ENCODE results near the gene PREP. TPM values are rescaled to one million over a fixed set of nuclear protein-coding genes. Genes with fewer than 3 reads are reported as not detected.
"Not testable (repeated sequence)": the region's sequence is repeated elsewhere in the genome, so short reads cannot be mapped to it uniquely, and the experiment has no call there.

Gene PREP
- total RNA-seq, 2 donors from 2014 or later: 99.9 to 113 TPM

DNA sequence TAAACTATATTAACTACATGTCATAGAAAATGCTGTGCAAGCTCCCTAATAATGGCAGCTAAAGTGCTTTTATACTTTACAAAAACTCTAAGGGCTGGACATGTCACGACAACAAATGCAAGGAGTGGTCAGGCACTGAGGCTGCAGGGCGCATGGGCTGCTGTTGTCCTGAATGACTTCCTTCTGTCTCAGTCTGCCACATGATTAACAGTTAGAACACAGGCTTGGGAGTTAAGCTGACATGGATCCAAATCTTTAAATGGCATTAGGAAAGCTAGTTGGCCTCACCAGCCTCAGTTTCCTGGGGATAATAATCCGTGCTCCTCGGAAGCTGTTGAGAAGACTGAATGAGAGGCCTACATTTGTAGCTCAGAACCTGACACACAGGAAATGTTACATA lies 57.4 kb downstream of the PREP start:
- no peaks in the 10 kb centered on the region for H3K9me3 ChIP-seq
- DNase-seq: no peak
- H3K9ac ChIP-seq (ENCODE audit: low read depth in 2 of 2, low read length in 2 of 2): no peak overlapping the region
- H3K4me3 ChIP-seq: no peak overlapping the region
- H3K27ac ChIP-seq: no peak overlapping the region
- no peaks in the 10 kb centered on the region for H3K27me3 ChIP-seq
- H3K36me3 ChIP-seq: no peaks in the 10 kb centered on the region
- intact Hi-C loops (cut with DNase I): no loop called here
- TF ChIP-seq, protein P1, sequence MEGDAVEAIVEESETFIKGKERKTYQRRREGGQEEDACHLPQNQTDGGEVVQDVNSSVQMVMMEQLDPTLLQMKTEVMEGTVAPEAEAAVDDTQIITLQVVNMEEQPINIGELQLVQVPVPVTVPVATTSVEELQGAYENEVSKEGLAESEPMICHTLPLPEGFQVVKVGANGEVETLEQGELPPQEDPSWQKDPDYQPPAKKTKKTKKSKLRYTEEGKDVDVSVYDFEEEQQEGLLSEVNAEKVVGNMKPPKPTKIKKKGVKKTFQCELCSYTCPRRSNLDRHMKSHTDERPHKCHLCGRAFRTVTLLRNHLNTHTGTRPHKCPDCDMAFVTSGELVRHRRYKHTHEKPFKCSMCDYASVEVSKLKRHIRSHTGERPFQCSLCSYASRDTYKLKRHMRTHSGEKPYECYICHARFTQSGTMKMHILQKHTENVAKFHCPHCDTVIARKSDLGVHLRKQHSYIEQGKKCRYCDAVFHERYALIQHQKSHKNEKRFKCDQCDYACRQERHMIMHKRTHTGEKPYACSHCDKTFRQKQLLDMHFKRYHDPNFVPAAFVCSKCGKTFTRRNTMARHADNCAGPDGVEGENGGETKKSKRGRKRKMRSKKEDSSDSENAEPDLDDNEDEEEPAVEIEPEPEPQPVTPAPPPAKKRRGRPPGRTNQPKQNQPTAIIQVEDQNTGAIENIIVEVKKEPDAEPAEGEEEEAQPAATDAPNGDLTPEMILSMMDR (IDR thresholded peaks at IDR 0.05): no peak
- no peaks in the 10 kb centered on the region for H3K4me1 ChIP-seq

DNA sequence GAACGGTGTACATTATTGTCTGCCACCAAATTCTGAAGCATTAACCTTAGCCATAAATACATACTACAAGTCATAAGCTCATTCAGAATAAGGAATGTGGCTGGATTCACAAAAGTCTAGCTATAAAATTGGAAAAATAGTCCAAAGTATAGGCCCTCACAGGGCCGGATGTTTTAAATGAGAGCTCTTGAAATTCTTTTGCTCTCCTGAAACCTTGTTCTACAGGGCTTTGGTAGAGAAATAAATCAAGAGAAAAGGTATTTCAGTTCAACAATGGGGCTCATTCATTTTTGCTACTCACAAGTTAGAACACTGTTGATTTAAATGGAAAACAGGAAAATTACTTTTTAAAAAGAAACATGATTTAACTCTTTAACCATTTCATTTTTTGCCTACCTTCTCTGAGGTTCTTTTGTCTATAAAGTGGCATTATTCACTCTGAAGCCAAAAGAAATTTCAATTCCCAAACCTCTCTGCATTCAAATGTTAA lies 58.0 kb downstream of the PREP start:
- H3K27ac ChIP-seq: no peak overlapping the region

DNA sequence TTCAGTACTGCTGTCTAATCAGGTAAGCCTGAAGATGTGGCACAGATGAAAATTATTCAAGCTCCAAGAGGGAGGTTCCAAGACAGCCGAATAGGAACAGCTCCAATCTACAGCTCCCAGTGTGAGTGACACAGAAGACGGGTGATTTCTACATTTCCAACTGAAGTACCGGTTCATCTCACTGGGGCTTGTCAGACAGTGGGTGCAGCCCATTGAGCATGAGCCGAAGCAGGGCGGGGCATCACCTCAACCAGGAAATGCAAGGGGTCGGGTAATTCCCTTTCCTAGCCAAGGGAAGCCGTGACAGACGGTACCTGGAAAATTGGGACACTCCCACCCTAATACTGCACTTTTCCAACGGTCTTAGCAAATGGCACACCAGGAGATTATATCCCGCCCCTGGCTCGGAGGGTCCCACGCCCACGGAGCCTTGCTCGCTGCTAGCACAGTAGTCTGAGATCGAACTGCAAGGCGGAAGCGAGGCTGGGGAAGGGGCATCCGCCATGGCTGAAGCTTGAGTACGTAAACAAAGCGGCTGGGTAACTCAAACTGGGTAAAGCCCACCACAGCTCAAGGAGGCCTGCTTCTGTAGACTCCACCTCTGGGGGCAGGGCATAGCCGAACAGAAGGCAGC lies 64.4 kb downstream of the PREP start:
- intact Hi-C loops (cut with DNase I); H3K27ac ChIP-seq; H3K9ac ChIP-seq (ENCODE audit: low read depth in 2 of 2, low read length in 2 of 2); H3K36me3 ChIP-seq; H3K9me3 ChIP-seq; H3K27me3 ChIP-seq; H3K4me3 ChIP-seq; H3K4me1 ChIP-seq: not testable (repeated sequence)
- DNase-seq: peak; percentile 34

More for the DNA sequence above, 58.0 kb downstream of the PREP start:
- H3K4me1 ChIP-seq: no peaks in the 10 kb centered on the region
- H3K4me3 ChIP-seq: no peak overlapping the region
- H3K27me3 ChIP-seq: no peaks in the 10 kb centered on the region
- no peaks in the 10 kb centered on the region for H3K36me3 ChIP-seq
- intact Hi-C loops (cut with DNase I): no loop called here
- no peak overlapping the region for H3K9ac ChIP-seq (ENCODE audit: low read depth in 2 of 2, low read length in 2 of 2)
- H3K9me3 ChIP-seq: no peaks in the 10 kb centered on the region
- DNase-seq: no peak
- TF ChIP-seq, protein P1 (IDR thresholded peaks at IDR 0.05): no peak

DNA sequence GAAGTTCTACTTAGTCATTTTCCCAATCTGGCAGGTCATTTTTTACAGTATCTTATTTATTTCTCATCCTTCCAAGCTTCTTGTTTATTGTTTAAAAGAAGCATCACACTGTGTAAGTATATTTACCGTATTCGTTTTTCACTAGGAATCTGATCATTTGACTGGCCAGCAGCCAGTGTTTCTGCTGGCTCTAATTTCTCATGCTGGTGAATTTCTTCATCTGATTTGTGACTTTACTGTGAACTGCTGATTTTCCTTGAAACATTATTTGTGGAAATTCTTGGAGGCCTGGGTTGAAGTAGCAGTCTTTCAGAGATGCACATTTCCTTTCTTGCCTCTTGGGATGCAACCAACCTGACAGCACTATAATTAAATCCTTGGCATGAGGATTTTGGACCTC lies 65.9 kb downstream of the PREP start:
- no peak overlapping the region for H3K9ac ChIP-seq (ENCODE audit: low read depth in 2 of 2, low read length in 2 of 2)
- DNase-seq: no peak
- H3K4me3 ChIP-seq: no peak overlapping the region
- TF ChIP-seq, protein P1 (IDR thresholded peaks at IDR 0.05): no peak
- no peaks in the 10 kb centered on the region for H3K4me1 ChIP-seq
- intact Hi-C loops (cut with DNase I): no loop called here
- H3K27me3 ChIP-seq: no peaks in the 10 kb centered on the region
- H3K36me3 ChIP-seq: no peaks in the 10 kb centered on the region
- no peaks in the 10 kb centered on the region for H3K9me3 ChIP-seq
- H3K27ac ChIP-seq: no peak overlapping the region

DNA sequence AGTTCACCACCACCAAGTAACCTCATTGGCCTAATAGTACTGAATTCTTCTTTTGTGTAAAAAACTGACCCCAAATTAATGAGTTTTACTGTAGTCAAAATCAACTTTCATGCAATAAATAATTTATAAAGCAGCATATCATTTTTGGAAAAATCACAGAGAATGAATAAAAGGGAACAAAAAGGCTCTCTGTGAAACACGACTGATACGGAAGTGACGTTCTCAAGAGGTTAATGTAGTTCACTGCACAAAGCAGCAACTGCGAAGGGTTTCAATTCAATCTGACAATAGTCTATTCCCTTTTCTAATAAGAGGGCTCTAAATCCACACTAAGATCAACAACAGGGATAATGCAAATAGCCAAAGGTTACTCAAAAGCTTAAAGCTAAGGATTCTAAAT lies 70.3 kb downstream of the PREP start:
- Histone ChIP-seq H3K27ac (no peak overlapping the region), H3K36me3 (peaks cover 9% of the 10 kb centered on the region), H3K27me3 (no peaks in the 10 kb centered on the region), H3K4me1 (no peaks in the 10 kb centered on the region), H3K9ac (ENCODE audit: low read depth in 2 of 2, low read length in 2 of 2) (no peak overlapping the region), H3K4me3 (no peak overlapping the region), H3K9me3 (no peaks in the 10 kb centered on the region)
- intact Hi-C loops (cut with DNase I): no loop called here
- no peak for DNase-seq
- TF ChIP-seq, protein P1 (IDR thresholded peaks at IDR 0.05): no peak

DNA sequence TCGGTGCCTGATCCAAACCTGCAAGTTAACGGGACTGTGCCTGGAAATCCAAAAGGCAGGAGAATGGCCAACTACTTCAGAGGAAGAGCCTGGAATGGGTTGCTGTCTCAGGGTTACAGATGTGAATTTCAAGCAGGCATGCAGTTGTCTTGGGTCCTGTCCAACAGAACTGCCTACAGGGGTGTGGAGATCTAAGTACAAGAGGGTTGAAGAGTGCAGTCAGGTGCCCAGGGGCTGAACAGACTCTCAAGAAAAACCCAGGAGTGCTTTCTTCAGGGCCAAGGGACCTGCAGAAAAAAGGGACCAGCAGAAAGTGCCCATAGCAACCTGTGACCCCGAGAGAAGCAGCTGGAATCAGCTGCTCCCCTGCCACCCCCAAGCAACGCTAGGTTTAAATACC lies 71.0 kb downstream of the PREP start:
- H3K4me3 ChIP-seq: no peak overlapping the region
- no peak for DNase-seq
- no peak overlapping the region for H3K9ac ChIP-seq (ENCODE audit: low read depth in 2 of 2, low read length in 2 of 2)
- intact Hi-C loops (cut with DNase I): no loop called here
- no peaks in the 10 kb centered on the region for H3K4me1 ChIP-seq
- H3K9me3 ChIP-seq: no peaks in the 10 kb centered on the region
- TF ChIP-seq, protein P1 (IDR thresholded peaks at IDR 0.05): no peak
- H3K36me3 ChIP-seq: peaks cover 9% of the 10 kb centered on the region
- no peaks in the 10 kb centered on the region for H3K27me3 ChIP-seq
- no peak overlapping the region for H3K27ac ChIP-seq

All from colonic mucosa (tissue), 4 donors.